MM.1S (cell line): ENCODE data around the gene SS18L1.

Source experiments
- DNase-seq: peaks from one replicate; pipeline ENCODE4 v3.0.0-alpha.2; 2015
- H2AFZ ChIP-seq: fragments of 300-600 bp; sonication (generic); 2 replicates; pipeline ENCODE4 v1.6.0; 2016; ENCODE audit warnings: antibody characterized with exemption, low read length
- H3F3A ChIP-seq: fragments of 300-600 bp; sonication (generic); 2 replicates; pipeline ENCODE4 v1.6.1; 2016; ENCODE audit warnings: mild to moderate bottlenecking, antibody characterized with exemption, low read length, moderate library complexity, mixed read lengths; ENCODE audit not compliant: insufficient read depth
- H3K27ac ChIP-seq: fragments of 300-600 bp; sonication (generic); 2 replicates; pipeline ENCODE4 v1.5.1; 2016; ENCODE audit warnings: mild to moderate bottlenecking, low read length
- H3K27me3 ChIP-seq: fragments of 300-600 bp; sonication (generic); replicated peaks from 2 replicates; pipeline ENCODE4 v1.6.0; 2016; ENCODE audit warnings: low read length; ENCODE audit not compliant: insufficient read depth
- H3K36me3 ChIP-seq: fragments of 300-600 bp; sonication (generic); replicated peaks from 2 replicates; pipeline ENCODE4 v1.6.1; 2016; ENCODE audit warnings: mild to moderate bottlenecking, low read length, mixed read lengths; ENCODE audit not compliant: insufficient read depth
- H3K4me1 ChIP-seq: fragments of 300-600 bp; sonication (generic); 2 replicates; pipeline ENCODE4 v1.6.1; 2016; ENCODE audit warnings: low read length, mixed read lengths
- H3K4me2 ChIP-seq: fragments of 300-600 bp; sonication (generic); 2 replicates; pipeline ENCODE4 v1.6.0; 2016; ENCODE audit warnings: low read depth, low read length
- H3K4me3 ChIP-seq: fragments of 300-600 bp; sonication (generic); 2 replicates; pipeline ENCODE4 v1.5.1; 2016; ENCODE audit warnings: low read length, mixed read lengths
- H3K79me2 ChIP-seq: fragments of 300-600 bp; sonication (generic); 2 replicates; pipeline ENCODE4 v1.6.1; 2016; ENCODE audit warnings: mixed run types, low read length, mixed read lengths
- H3K9ac ChIP-seq: fragments of 300-600 bp; sonication (generic); 2 replicates; pipeline ENCODE4 v1.6.1; 2016; ENCODE audit warnings: low read length, mixed read lengths
- H3K9me2 ChIP-seq: fragments of 300-600 bp; sonication (generic); replicated peaks from 2 replicates; pipeline ENCODE4 v1.6.1; 2016; ENCODE audit warnings: mild to moderate bottlenecking, low read length, mixed read lengths; ENCODE audit not compliant: insufficient read depth
- H3K9me3 ChIP-seq: fragments of 300-600 bp; sonication (generic); replicated peaks from 2 replicates; pipeline ENCODE4 v1.6.1; 2016; ENCODE audit warnings: mild to moderate bottlenecking, low read length, mixed read lengths; ENCODE audit not compliant: insufficient read depth
- H4K20me1 ChIP-seq: fragments of 300-600 bp; sonication (generic); 2 replicates; pipeline ENCODE4 v1.6.1; 2016; ENCODE audit warnings: mild to moderate bottlenecking, low read length, moderate library complexity, mixed read lengths; ENCODE audit not compliant: insufficient read depth
- CTCF ChIP-seq: fragments of 300-600 bp; sonication (generic); IDR thresholded peaks from 2 replicates; pipeline ENCODE4 v1.5.1; 2016; ENCODE audit warnings: antibody characterized with exemption, low read length, mixed read lengths
- EZH2 ChIP-seq: fragments of 300-600 bp; sonication (generic); optimal IDR thresholded peaks from 2 replicates; pipeline ENCODE3; 2017; ENCODE audit warnings: low read depth, mild to moderate bottlenecking, antibody characterized with exemption, low read length, mixed read lengths
- EZH2phosphoT487 ChIP-seq: fragments of 300-600 bp; sonication (generic); IDR thresholded peaks from 2 replicates; pipeline ENCODE4 v1.6.1; 2018; ENCODE audit warnings: antibody characterized with exemption, low read length

Gene SS18L1

GRCh38 chr20:62139636-62140035 lies 3.9 kb upstream of the SS18L1 start:
- peaks cover 67% of the 10 kb centered on the region for H3K79me2 ChIP-seq
- no peaks in the 10 kb centered on the region for H3K9me3 ChIP-seq

GRCh38 chr20:62141043-62141396 lies 2.5 kb upstream of the SS18L1 start:
- TF ChIP-seq EZH2phosphoT487, result no peak
- TF ChIP-seq CTCF, result no peak
- TF ChIP-seq EZH2, result no peak
- peaks cover 38% of the 10 kb centered on the region for H4K20me1 ChIP-seq
- peaks cover 33% of the 10 kb centered on the region for H3F3A ChIP-seq
- H3K4me2 ChIP-seq, result peak overlapping the region; percentile 94
- H3K4me1 ChIP-seq, result peaks cover 18% of the 10 kb centered on the region
- H3K9me3 ChIP-seq, result no peaks in the 10 kb centered on the region
- H3K4me3 ChIP-seq, result no peak overlapping the region
- H3K9ac ChIP-seq, result no peak overlapping the region
- no peak for DNase-seq
- H3K27me3 ChIP-seq, result no peaks in the 10 kb centered on the region
- no peaks in the 10 kb centered on the region for H3K9me2 ChIP-seq
- H3K79me2 ChIP-seq, result peaks cover 77% of the 10 kb centered on the region
- peaks cover 13% of the 10 kb centered on the region for H3K36me3 ChIP-seq
- no peak overlapping the region for H3K27ac ChIP-seq
- no peak overlapping the region for H2AFZ ChIP-seq

More at GRCh38 chr20:62139636-62140035, 3.9 kb upstream of the SS18L1 start:
- TF ChIP-seq CTCF (no peak), EZH2 (no peak), EZH2phosphoT487 (no peak)
- H3K4me3 ChIP-seq, result no peak overlapping the region
- no peak for DNase-seq
- H4K20me1 ChIP-seq, result peaks cover 29% of the 10 kb centered on the region
- H3K9me2 ChIP-seq, result no peaks in the 10 kb centered on the region
- H3K4me1 ChIP-seq, result peaks cover 12% of the 10 kb centered on the region
- H3K9ac ChIP-seq, result no peak overlapping the region
- H3K4me2 ChIP-seq, result no peak overlapping the region
- H3K27ac ChIP-seq, result no peak overlapping the region
- no peak overlapping the region for H2AFZ ChIP-seq
- no peaks in the 10 kb centered on the region for H3K27me3 ChIP-seq
- peaks cover 13% of the 10 kb centered on the region for H3K36me3 ChIP-seq
- H3F3A ChIP-seq, result peaks cover 37% of the 10 kb centered on the region

- Histone ChIP-seq H3K27me3 (no peaks in the 10 kb centered on the region), H3K79me2 (peaks cover 77% of the 10 kb centered on the region), H3F3A (peaks cover 32% of the 10 kb centered on the region), H3K36me3 (peaks cover 13% of the 10 kb centered on the region), H4K20me1 (peaks cover 38% of the 10 kb centered on the region), H2AFZ (no peak overlapping the region), H3K9ac (peak overlapping the region; percentile 70; the same call in 1 of the 2 replicates), H3K4me3 (peak overlapping the region; percentile 81), H3K9me2 (no peaks in the 10 kb centered on the region), H3K27ac (peak overlapping the region; percentile 20; the same call in 1 of the 2 replicates), H3K4me1 (peaks cover 18% of the 10 kb centered on the region), H3K9me3 (no peaks in the 10 kb centered on the region), H3K4me2 (peak overlapping the region; percentile 94)
- DNase-seq, result peak; percentile 33
- TF ChIP-seq EZH2 (no peak), CTCF (peak; percentile 49), EZH2phosphoT487 (no peak)
Measured at GRCh38 chr20:62141397-62142251, 1.9 kb upstream of the SS18L1 start.
